ENCODE measurements around the gene CNOT8. TPM values are rescaled to one million over a fixed set of nuclear protein-coding genes. Genes with fewer than 3 reads are reported as not detected.

The CNOT8 gene
- total RNA-seq, 4 donors from 2014 or later = 64.3 to 97.3 (median 78.9) TPM

DNA sequence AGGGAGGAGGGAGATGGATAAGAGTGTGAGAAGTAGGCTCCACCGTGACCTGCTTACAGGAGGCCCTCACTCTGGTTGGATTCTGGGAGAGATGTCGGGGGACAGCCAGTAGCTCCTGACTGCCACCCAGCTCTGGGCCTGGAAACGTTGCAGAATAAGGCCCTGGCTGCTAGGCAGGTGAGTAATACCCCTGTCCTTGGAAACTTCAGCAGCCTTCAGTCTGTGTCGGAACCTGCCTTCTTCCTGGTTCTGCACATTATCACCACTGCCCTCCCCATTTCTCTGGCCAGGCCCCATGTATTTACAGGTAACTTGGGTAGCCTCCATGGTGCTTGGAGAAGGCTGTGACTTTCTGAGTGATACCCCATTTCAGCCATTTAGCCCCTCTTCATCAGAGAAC is 34.8 kb upstream of the CNOT8 start:
- H3K27me3 ChIP-seq = no peaks in the 10 kb centered on the region
- H3K27ac ChIP-seq = no peak overlapping the region
- H3K4me3 ChIP-seq = no peak overlapping the region
- DNase-seq = no peak
- TF ChIP-seq POLR2AphosphoS5 (IDR thresholded peaks at IDR 0.05) = no peak
- no peak for TF ChIP-seq EP300 (IDR thresholded peaks at IDR 0.05; ENCODE audit: low read depth)
- TF ChIP-seq, protein P1, sequence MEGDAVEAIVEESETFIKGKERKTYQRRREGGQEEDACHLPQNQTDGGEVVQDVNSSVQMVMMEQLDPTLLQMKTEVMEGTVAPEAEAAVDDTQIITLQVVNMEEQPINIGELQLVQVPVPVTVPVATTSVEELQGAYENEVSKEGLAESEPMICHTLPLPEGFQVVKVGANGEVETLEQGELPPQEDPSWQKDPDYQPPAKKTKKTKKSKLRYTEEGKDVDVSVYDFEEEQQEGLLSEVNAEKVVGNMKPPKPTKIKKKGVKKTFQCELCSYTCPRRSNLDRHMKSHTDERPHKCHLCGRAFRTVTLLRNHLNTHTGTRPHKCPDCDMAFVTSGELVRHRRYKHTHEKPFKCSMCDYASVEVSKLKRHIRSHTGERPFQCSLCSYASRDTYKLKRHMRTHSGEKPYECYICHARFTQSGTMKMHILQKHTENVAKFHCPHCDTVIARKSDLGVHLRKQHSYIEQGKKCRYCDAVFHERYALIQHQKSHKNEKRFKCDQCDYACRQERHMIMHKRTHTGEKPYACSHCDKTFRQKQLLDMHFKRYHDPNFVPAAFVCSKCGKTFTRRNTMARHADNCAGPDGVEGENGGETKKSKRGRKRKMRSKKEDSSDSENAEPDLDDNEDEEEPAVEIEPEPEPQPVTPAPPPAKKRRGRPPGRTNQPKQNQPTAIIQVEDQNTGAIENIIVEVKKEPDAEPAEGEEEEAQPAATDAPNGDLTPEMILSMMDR (IDR thresholded peaks at IDR 0.05) = no peak
- TF ChIP-seq POLR2A (IDR thresholded peaks at IDR 0.05) = no peak
- H3K9me3 ChIP-seq = no peaks in the 10 kb centered on the region
- in situ Hi-C loops (cut with MboI; ENCODE audit: low pct_ligation_motif_present in 1 of 4, low pct_unique_long_range_greater_than_20kb in 1 of 4, low sequenced_read_pairs in 3 of 4) = loop anchor here in 1 of 4 donors (25.0 kb wide), 1 partner anchor 361 kb away; no protein-coding TSS in a partner anchor
- H3K4me1 ChIP-seq = peaks cover 0 to 10% (median 0%) of the 10 kb centered on the region in 4 donors
- H3K36me3 ChIP-seq = peaks cover 0 to 22% (median 4%) of the 10 kb centered on the region in 4 donors
- intact Hi-C loops (cut with DNase I; ENCODE audit: low total_unique reads) = no loop called here
- WGBS, 2 donors (ENCODE audit: low coverage in 1 of 2) = 80 to 93% methylated on average over 1 to 4 of the region's 4 CpGs

DNA sequence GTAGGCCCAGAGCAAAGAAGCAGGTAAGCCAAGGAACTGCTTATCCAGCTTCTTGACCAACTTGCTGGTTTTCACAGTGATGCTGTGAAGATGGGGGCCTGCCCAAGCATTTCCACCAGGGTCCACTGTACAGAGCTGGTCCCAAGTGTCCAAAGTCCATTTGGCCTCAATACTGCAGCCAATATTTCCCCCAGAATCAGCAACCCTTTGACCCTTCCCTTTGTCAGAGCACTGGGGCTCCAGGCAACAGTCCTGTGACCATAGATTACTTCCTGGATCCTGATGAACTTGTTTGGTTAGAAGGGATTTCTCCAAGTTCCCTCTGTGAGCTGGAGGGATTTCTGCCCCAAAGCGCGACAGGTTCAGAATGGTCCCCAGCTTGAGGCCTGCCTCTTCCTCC is 34.4 kb upstream of the CNOT8 start:
- H3K4me3 ChIP-seq = no peak overlapping the region
- no peaks in the 10 kb centered on the region for H3K27me3 ChIP-seq
- no peak overlapping the region for H3K27ac ChIP-seq
- TF ChIP-seq POLR2A (IDR thresholded peaks at IDR 0.05) (no peak), EP300 (IDR thresholded peaks at IDR 0.05; ENCODE audit: low read depth) (no peak), POLR2AphosphoS5 (IDR thresholded peaks at IDR 0.05) (no peak)
- TF ChIP-seq, protein P1 (IDR thresholded peaks at IDR 0.05) = no peak
- H3K4me1 ChIP-seq = peaks cover 0 to 15% (median 3%) of the 10 kb centered on the region in 4 donors
- H3K9me3 ChIP-seq = no peaks in the 10 kb centered on the region
- WGBS, 2 donors (ENCODE audit: low coverage in 1 of 2) = 100% methylated on average over 2 of the region's 2 CpGs; no CpG with 5 or more reads in 1 of the 2 donors
- peaks cover 0 to 22% (median 4%) of the 10 kb centered on the region in 4 donors for H3K36me3 ChIP-seq
- intact Hi-C loops (cut with DNase I; ENCODE audit: low total_unique reads) = no loop called here
- in situ Hi-C loops (cut with MboI; ENCODE audit: low pct_ligation_motif_present in 1 of 4, low pct_unique_long_range_greater_than_20kb in 1 of 4, low sequenced_read_pairs in 3 of 4) = loop anchor here in 1 of 4 donors (25.0 kb wide), 1 partner anchor 362 kb away; no protein-coding TSS in a partner anchor
- no peak for DNase-seq

DNA sequence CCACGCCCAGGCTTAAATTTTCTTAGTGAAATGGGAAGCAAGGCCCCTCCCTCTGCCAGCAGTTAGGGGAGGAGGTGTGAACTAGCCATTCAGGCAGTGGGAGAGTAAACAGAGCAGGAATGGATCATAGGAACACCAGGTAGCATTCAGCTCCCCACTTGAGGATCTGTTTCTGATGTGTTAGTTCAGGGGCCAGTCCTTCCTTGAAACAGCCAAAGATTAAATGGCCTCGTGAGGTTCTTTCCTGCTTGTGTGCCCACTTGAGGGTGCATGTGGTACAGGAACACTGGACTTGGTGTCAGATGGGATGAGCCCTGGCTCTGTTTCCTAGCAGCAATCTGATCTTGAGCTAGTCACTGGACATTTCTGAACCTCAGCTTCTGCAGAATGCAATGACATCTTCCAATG is 29.2 kb upstream of the CNOT8 start:
- in situ Hi-C loops (cut with MboI; ENCODE audit: low pct_ligation_motif_present in 1 of 4, low pct_unique_long_range_greater_than_20kb in 1 of 4, low sequenced_read_pairs in 3 of 4) (no loop called here), intact Hi-C loops (cut with DNase I; ENCODE audit: low total_unique reads) (no loop called here)
- whole genome bisulfite sequencing, 2 donors (ENCODE audit: low coverage in 1 of 2) = 53% methylated on average over 2 of the region's 2 CpGs; no CpG with 5 or more reads in 1 of the 2 donors
- TF ChIP-seq EP300 (IDR thresholded peaks at IDR 0.05; ENCODE audit: low read depth) (no peak), POLR2A (IDR thresholded peaks at IDR 0.05) (no peak)
- Histone ChIP-seq H3K27me3 (no peaks in the 10 kb centered on the region), H3K36me3 (peaks cover 0 to 4% (median 0%) of the 10 kb centered on the region in 4 donors), H3K9me3 (no peaks in the 10 kb centered on the region), H3K4me3 (no peak overlapping the region), H3K4me1 (peaks cover 0 to 43% (median 13%) of the 10 kb centered on the region in 4 donors), H3K27ac (peak overlapping the region; percentile 61 to 86 (median 74))
- DNase-seq = peak; percentile 26

DNA sequence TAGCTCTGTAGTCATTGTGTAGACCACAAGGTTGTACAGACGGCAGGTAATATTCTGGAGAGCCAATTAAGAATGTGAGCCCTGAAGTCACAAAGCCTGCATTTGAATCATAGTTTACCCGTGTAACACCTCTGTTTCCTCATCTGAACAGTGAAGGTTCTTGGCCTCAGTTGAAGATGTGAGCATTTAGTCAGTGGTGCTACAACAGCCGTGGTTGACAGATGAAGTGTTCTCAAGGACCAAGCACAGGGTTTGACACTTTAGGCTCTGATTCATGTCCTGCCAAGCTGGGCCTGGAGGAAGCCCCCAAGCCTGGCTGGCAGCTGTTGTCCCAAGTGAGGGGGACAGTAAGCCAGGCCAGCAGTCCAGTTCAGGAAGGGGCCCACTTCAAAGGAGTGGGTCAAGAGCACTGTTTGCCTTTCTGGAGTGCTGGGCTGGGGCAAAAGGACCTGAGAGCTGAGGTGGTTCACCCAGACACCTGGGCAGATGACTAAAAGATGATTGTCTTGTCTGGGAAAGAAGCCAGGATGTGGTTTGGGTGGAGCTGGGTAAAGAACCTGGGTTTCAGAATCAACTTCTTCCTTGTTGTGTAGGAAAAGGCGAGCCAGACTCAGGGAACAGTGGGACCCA is 28.7 kb upstream of the CNOT8 start:
- WGBS, 2 donors (ENCODE audit: low coverage in 1 of 2) = 53% methylated on average over 4 of the region's 4 CpGs; no CpG with 5 or more reads in 1 of the 2 donors
- in situ Hi-C loops (cut with MboI; ENCODE audit: low pct_ligation_motif_present in 1 of 4, low pct_unique_long_range_greater_than_20kb in 1 of 4, low sequenced_read_pairs in 3 of 4) = no loop called here
- no peak overlapping the region for H3K4me3 ChIP-seq
- TF ChIP-seq POLR2AphosphoS5 (IDR thresholded peaks at IDR 0.05) (peak in 2 of 3 donors; percentile 24 to 27), POLR2A (IDR thresholded peaks at IDR 0.05) (no peak)
- peak; percentile 70 for DNase-seq
- peaks cover 0 to 4% (median 0%) of the 10 kb centered on the region in 4 donors for H3K36me3 ChIP-seq
- intact Hi-C loops (cut with DNase I; ENCODE audit: low total_unique reads) = no loop called here
- H3K27me3 ChIP-seq = no peaks in the 10 kb centered on the region
- peaks cover 0 to 48% (median 15%) of the 10 kb centered on the region in 4 donors for H3K4me1 ChIP-seq
- H3K27ac ChIP-seq = peak overlapping the region; percentile 61 to 86 (median 74)
- no peaks in the 10 kb centered on the region for H3K9me3 ChIP-seq

DNA sequence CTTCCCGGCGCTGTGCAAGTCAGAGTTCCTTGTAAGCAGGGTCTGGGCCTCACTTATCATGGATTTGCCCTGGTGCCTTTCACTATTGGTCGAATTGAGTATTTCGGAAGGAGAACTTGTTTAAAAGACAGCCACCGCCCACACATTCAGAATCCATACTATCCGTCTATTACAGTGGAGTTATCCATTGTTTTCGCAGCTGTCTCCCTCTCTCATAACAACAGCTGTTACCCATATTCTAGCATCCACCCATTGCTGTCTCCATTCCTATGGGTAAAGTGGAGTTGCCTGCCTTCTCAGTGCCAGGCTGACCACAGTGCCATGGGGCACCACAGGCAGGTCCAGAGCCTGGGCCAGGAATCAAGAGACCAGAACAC is 28.2 kb upstream of the CNOT8 start:
- intact Hi-C loops (cut with DNase I; ENCODE audit: low total_unique reads) = no loop called here
- Histone ChIP-seq H3K27me3 (no peaks in the 10 kb centered on the region), H3K36me3 (peaks cover 0 to 4% (median 0%) of the 10 kb centered on the region in 4 donors), H3K27ac (peak overlapping the region; percentile 61 to 86 (median 74)), H3K4me3 (no peak overlapping the region), H3K4me1 (peaks cover 0 to 53% (median 19%) of the 10 kb centered on the region in 4 donors), H3K9me3 (no peaks in the 10 kb centered on the region)
- 65 to 69% methylated on average over 5 to 7 of the region's 7 CpGs for WGBS, 2 donors (ENCODE audit: low coverage in 1 of 2)
- in situ Hi-C loops (cut with MboI; ENCODE audit: low pct_ligation_motif_present in 1 of 4, low pct_unique_long_range_greater_than_20kb in 1 of 4, low sequenced_read_pairs in 3 of 4) = no loop called here
- TF ChIP-seq, protein P1 (IDR thresholded peaks at IDR 0.05) = no peak
- peak in 2 of 3 donors; percentile 1 to 3 for TF ChIP-seq POLR2AphosphoS5 (IDR thresholded peaks at IDR 0.05)
- DNase-seq = no peak
